ENCODE data around the gene AATF.

DNA sequence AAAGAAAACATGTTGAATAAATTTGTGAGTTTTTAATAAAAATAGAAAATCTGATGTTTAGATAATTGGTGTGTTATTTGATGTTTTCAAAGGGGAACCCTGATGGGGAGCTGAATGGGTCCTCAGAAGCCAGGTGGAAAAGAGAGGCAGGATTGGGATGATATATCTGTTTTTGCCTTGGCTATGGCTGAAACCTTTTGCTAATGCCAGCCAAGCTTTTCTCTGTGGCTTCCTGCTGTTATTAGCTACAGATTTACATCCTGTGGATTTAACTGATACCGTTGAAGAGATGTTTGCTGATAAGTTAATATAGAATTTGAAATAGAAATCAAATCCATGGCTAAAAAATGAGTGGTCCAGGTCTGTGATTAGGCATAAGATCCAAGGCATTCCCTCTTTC is 4.2 kb upstream of the AATF start:
- TF ChIP-seq CTCF (IDR thresholded peaks at IDR 0.05; ENCODE audit: low read depth, low read length) (no peak), POLR2A (IDR thresholded peaks at IDR 0.05; ENCODE audit: extremely low read depth, insufficient read length) (no peak), MYC (IDR thresholded peaks at IDR 0.05; ENCODE audit: low read depth, low read length) (no peak)

Measured in NB4 (cell line).